HG03060 (cell line): ENCODE measurements around the gene TBC1D2.
"Not testable (repeated sequence)": the region's sequence is repeated elsewhere in the genome, so short reads cannot be mapped to it uniquely, and the experiment has no call there.

Source experiments
- ATAC-seq: cut with Tn5 transposase; IDR thresholded peaks from one replicate; pipeline ENCODE4 v1.9.1; 2021; ENCODE audit warnings: low read depth, moderate number of reproducible peaks; ENCODE audit not compliant: unreplicated experiment

TBC1D2 gene

GRCh38 chr9:98191671-98192502 is 63.6 kb downstream of the TBC1D2 start:
- ATAC-seq = no peak

GRCh38 chr9:98191181-98191608 is 64.3 kb downstream of the TBC1D2 start:
- no peak for ATAC-seq

GRCh38 chr9:98190757-98191105 is 64.7 kb downstream of the TBC1D2 start:
- no peak for ATAC-seq

- no peak for ATAC-seq
Observed at GRCh38 chr9:98189412-98189811, 66.0 kb downstream of the TBC1D2 start.

GRCh38 chr9:98187926-98188325 is 67.5 kb downstream of the TBC1D2 start:
- ATAC-seq = no peak

- ATAC-seq = no peak
Observed at GRCh38 chr9:98186236-98186635, 69.2 kb downstream of the TBC1D2 start.

GRCh38 chr9:98185611-98186171 is 69.8 kb downstream of the TBC1D2 start:
- no peak for ATAC-seq

GRCh38 chr9:98185021-98185567 is 70.4 kb downstream of the TBC1D2 start:
- ATAC-seq = no peak

- ATAC-seq = no peak
Observed at GRCh38 chr9:98184326-98184725, 71.1 kb downstream of the TBC1D2 start.

- ATAC-seq = no peak
Observed at GRCh38 chr9:98182889-98183599, 72.4 kb downstream of the TBC1D2 start.

- ATAC-seq = no peak
Observed at GRCh38 chr9:98182069-98182820, 73.2 kb downstream of the TBC1D2 start.

- ATAC-seq = no peak
Observed at GRCh38 chr9:98181746-98182068, 73.7 kb downstream of the TBC1D2 start.

- no peak for ATAC-seq
Observed at GRCh38 chr9:98180996-98181395, 74.5 kb downstream of the TBC1D2 start.

- ATAC-seq = no peak
Observed at GRCh38 chr9:98178874-98179850, 76.3 kb downstream of the TBC1D2 start.

- ATAC-seq = no peak
Observed at GRCh38 chr9:98176391-98177259, 78.8 kb downstream of the TBC1D2 start.

- no peak for ATAC-seq
Observed at GRCh38 chr9:98175762-98176161, 79.7 kb downstream of the TBC1D2 start.

GRCh38 chr9:98175028-98175569 is 80.3 kb downstream of the TBC1D2 start:
- ATAC-seq = no peak

- not testable (repeated sequence) for ATAC-seq
Observed at GRCh38 chr9:98174502-98174918, 80.9 kb downstream of the TBC1D2 start.
